Left forelimb (tissue), 1 donor: Measurements from ENCODE around the gene SRGAP1.

ENCODE experiments used
- DNase-seq: peaks from one replicate; pipeline ENCODE4 v3.0.0-alpha.2; 2018; ENCODE audit warnings: low spot score

SRGAP1 gene

DNA sequence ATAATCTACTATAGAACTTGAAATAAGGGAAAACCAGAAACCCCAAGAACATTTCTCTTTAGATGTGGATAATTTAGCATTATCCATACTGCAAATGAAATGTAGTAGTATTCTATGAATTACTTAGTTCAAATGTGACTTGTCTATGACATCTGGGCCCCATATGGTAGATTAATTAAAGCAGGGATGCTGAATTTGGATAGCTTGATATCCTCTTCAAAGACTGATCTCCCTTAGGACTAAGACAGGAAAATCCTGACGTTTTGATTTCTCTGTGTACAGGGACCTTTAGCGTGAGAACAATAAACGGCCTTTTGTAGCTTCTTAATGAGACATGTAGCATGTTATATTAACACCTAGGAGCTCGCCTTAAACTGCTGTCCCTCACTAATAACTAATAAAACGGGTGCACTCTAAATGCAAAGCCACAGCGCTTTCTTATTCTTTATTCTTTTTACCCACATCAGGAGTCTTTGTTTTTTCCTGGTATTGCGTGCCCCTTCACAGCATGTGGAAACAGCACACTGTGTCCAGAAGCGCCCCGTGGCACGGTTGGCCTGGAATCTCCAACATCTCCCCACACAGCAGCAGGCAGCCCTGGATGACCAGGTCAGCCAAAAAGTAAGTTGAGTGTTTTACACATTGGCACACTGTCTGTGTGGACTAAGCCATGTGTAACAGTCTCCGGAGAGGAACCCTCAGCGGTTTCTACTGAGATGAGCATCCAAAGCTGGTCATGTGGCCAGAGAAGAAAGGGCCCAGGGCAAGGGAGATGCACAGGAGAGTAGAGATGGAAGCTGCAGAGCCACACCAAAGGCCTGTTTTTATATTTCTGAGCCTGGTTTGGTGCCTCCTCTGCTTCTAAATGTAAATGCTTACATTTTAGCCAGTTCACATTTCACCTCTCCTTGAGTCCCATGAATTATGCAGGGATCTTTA lies 93.1 kb downstream of the SRGAP1 start:
- no peak for DNase-seq

DNA sequence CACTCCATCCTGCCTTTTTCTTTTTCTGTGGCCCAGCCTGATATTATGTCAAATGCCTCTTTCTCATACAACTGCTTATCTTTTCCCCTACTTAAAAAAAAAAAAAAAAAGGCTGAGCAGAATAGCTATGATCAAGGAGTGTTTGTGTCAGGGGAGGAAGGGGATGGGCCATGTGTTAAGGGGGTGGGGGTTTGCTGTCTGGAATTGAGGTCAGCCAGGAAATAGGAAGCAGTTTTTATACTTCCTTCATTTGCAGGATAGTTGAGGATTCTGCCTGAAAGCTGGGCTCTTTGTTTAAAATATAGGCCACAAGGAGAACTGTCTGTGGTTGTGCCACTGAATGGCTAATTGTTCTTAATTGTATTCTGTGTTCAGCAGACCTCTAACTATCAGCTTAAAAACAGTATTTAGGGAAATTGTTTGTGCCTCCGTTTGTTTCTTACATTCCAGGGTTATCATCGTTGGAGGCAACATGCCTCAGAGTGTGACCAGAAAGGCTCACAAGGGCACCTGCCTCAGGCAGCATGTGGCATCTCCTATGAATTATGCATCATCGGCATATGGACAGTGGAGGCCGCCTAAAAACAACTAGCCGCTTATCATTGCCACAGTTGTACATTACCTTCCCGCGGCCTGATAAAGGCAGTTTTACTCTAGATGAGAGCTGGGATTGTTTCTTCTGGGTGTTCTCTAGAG lies 96.0 kb downstream of the SRGAP1 start:
- DNase-seq: no peak

DNA sequence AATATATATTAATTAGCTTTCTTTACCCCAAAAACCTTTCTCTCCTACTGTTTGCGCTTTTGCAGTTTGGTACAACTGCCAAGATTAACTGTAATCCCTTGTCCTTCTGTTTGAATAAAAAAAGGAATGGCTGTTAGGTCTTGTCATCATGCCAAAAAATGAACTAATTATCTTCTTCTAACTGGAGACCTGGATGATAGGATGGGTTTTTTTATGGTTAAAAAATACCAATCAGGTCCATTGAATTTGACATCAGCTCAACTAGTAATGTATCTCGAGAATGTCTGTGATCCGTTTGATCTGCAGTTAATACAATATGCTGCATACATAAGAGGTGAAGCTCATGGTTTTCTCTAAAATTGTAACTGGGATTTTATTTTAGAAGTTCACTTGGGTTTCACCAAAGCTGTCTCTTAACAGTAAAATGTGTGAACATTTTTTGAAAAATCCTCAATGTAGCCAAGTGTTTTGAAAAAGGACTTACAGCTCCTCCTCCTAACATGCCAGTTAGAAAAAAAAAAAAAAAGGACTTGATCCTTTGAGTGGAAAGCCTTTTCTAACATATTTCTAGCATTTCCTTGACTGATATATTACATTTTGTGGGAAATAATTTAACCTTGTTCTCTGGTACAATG lies 96.8 kb downstream of the SRGAP1 start:
- no peak for DNase-seq

DNA sequence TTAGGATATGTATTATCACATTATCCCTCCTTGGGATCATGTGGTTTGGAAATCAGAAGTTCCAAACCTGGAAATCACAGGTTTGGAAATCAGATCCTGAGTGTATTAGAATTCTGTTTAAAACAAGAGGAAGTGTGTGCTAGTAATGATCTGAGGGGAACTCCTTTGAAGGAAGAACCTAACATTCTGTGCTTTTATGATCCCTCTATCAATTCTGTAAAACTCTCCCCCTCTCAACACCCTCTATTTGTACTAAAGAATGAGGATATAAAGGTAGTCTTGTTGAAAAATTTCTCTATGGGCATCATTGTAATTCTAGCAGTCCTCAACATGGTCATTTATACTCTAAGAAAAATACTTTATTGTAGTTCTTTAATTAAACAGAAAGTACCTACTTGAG lies 97.4 kb downstream of the SRGAP1 start:
- no peak for DNase-seq

DNA sequence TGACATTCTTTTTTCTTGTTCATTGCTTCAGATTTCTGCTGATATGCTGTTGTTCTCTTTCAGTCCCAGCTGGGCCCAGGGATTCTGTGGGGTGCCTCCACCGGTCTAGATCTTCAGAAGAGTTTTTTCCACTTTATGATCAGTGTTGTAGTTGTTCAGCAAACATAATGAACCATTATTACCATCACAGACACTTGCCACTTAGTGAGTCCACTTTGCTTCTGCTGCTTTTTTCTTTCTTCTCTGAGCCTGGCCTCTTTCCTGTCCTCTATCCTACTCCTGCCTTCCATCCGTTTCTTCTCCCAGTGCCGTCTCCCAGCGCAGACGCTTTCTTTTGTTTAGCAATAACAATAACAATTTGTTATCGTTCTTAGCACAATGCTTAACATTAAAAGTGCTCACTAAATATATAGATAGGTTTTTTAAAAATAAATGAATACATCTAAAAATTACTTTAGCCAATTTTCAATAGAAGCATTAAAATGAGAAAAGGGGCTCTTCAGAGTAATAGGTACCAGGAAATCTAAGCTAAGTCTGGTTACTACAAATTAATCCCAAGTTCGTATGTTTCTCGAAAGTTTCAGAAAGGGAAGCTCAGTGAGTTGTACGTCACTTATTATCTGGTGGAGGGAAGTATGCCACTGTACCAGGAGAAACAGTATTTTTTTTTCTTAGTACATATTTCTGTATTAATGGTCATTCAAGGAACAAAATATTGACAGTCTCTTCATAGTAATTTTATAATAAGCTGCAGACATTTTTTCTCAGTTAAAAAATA lies 98.2 kb downstream of the SRGAP1 start:
- DNase-seq: no peak

DNA sequence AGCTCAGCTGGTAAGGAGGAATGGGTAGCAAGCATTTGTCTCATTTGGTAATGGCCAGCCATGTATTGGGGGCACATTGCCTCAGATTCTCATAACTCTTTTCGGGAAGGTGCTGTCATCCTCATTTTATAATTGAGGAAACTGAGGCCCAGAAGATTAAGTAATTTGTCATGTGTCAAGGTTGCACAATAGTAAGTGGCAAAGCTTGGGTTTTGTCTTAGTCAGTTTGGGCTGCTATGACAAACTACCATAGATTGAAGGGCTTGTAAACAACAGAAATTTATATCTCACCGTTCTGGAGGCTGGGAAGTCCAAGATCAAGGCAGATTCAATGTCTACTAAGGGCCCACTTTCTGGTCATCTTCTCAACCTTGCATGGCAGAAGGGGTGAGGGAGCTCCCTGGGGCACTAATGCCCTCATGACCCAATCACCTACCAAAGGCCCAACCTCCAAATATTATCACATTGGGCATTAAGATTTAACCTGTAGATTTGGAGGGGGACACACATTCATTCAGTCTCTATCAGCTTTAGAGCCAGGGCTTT lies 99.6 kb downstream of the SRGAP1 start:
- no peak for DNase-seq

DNA sequence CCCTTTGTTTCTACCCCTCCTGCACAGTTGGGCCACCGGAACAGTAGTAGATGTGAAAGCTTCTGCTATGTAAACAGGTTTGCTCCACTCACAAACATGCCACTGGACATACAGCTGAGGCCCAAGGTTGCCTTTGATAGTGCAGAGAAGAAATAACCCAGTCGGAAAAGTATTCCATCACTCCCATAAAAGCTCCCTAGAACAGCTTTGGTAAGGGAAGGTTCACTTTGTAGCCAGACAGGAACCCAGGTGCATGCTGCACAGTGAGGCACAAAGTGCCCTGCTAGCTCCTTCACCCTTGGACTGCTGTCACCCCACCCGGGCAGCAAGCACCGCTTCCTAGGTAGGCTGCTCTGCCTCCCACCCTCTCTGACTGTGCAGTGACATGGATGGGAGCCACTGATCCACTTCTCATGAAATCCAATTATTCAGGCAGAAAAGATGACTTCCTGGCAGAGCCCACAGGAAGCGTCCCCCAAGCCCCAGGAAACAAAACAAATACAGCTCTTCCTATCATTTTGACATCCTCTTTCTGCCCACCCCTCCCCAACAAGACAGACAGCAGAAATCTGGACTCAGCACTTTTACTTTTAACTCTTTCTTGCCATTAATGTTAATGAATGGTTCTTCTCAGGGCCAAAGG lies 100.2 kb downstream of the SRGAP1 start:
- DNase-seq: no peak

DNA sequence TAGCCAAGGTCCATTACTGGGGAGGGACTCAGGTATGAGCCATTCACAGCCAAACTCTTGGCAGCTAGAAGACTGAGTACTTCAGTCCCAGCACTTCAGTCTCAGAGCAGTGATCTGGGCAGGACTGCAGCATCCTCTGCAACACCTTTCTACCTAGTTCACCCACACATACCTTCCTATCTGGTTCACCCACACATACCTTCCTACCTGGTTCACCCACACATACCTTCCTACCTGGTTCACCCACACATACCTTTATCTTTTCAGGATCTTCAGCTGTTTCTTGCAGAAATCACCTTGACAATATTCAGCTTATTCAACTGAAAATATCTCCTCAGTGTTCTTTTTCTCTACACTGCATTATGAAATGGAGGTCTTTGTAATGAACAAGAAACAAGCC lies 101.3 kb downstream of the SRGAP1 start:
- DNase-seq: no peak

DNA sequence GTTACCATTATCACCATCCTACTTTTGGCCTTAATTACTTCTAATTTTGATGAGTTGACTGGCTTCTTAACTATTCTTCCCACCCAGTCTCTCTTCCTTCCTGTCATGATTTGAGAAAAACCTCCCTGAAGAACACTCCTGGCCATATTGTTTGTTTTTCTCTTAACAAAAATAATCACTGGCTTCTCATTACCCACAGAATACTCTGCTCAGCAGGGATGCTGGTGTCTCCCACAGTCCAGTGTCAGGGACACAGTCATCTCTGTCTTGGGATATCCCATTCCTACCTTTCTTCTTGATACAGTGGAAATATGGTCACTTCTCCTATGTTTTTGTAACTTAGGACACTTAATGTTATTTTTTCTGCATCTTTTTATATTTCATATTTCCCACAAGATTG lies 103.7 kb downstream of the SRGAP1 start:
- no peak for DNase-seq

DNA sequence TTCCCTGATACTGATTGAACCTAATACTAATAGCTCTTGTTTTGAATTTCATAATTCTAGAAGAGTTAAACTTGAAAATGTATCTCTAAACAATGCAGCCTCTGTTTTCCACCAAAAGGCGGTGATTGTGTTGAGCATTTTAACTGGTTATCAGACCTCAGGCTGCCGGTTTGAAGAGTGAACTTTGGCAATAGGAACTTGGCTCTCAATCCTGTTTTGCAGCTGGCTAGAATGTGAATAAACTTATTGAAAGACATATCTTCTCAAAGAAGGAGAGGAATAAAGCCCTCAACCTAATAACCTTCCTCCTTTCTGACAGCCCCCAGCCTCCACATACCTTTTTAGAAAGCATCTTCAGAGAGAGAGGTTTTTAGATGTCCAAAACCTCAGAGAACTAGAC lies 105.4 kb downstream of the SRGAP1 start:
- DNase-seq: no peak

DNA sequence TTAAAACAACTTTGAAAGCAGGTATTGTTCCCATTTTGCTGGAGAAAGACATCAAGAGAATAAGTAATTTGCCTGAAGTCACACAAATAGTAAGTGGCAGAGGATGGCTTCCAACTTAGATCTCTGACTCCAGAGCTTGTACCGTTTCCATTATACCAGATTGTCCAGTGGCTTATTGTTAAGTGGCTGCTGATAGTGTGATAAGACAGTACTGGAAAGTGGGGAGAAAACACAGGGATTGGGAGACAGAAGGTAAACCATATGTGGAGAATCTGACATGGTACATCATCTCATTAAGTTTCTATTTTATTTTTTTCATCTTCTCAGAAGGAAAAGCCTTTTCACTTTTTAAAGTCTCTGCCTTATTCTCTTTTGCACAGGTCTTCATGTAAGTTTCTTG lies 108.5 kb downstream of the SRGAP1 start:
- no peak for DNase-seq

DNA sequence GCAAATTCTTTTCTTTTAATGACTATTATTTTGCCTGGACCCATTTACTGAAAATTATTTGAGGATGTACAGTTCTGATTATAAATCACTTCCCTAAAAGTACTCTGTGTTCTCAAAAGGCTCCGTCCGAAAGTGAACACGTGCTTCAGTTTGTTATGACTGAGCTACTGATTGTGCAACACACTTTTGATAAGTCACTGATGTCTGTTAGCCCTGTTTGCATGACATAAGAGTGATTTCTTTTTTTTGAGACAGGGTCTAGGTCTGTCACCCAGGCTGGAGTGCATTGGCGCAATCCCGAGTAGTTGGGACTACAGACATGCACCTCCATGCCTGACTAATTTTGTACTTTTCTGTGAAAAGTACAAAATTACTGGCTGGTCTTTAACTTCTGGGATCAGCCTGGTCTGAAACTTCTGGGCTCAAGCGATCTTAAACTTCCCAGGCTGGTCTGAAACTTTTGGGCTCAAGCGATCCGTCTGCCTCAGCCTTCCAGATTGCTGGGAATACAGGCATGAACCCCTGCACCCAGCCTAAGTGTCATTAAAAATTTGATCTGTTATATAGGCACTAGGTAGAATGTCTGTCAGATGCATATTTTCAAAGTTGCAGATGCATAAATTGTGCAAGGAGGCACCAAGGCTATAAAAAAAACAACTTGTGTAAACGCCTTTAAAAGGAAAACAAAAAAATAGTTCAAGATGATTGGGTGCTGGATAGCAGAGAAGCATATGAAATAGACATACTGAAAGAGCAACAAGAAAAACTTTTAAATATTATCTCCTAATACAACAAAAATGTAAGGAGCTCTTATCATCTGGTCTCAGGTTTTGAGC lies 111.5 kb downstream of the SRGAP1 start:
- DNase-seq: no peak

DNA sequence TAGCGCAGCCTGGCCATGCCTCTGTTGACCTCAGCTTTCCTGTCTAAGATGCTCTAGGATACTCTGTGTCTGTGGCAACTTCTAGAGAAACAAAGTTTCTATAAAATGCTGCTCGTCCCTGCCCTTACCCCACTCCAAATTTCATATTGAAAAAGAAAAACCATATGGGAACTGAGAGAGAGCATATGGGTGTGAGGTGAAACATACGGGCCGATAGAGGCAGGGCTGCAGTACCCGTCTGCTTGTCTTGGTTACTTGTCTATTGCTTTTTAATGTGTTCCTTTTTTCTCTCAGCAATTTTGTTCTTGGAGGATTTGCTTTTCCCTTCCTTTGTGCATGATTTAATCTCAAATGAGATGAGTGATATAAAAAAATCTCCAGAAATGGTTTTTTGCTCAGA lies 113.0 kb downstream of the SRGAP1 start:
- no peak for DNase-seq

DNA sequence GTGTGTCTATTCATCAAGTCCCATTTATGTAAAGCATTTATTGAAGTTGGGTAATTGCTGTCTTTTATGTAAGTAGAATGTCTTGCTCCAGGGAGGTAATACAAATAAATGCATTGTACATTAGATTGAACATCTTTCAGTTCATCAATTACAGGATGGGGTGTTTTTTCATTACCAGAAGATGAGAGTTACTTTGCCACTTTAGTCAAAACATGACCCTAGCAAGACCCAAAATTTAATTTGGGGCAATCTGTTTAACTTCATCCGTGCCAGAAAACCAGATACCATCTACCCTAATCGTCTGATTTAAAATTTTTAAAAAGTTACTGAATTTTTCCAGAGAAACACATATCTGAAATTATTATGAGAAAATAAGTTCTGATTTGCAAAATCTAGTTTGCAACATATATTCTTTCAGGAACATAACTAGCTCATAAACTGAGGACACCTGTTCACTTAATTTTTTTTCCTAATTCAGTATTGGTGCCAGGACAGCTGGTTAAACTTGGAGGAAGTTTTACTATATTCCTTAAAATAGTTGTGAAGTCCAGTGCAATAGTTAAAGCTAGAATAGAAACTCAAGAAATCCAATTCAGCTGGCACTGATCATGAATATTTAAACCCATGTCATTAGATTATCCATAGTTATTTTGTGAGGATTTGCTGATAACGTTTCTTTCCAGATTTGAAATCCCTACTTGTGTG lies 114.5 kb downstream of the SRGAP1 start:
- no peak for DNase-seq

DNA sequence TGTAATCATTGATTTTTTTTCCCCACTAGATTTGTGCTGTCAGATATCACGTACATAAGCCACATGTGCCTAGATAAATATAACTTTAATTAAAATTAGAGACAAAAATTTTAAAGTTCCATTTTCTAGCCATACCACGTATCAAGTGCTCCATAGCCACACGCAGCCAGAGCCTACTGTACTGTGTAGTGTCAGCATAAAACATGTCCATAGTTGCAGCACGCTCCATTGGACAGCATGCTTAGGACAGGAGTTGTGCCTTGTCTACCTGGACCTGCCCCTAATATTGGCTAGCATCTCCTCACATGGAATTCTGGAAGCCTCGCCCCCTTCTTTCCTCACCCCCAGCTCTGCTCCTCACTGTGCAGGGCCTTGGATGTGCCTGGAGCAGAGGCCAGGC lies 116.5 kb downstream of the SRGAP1 start:
- DNase-seq: no peak

DNA sequence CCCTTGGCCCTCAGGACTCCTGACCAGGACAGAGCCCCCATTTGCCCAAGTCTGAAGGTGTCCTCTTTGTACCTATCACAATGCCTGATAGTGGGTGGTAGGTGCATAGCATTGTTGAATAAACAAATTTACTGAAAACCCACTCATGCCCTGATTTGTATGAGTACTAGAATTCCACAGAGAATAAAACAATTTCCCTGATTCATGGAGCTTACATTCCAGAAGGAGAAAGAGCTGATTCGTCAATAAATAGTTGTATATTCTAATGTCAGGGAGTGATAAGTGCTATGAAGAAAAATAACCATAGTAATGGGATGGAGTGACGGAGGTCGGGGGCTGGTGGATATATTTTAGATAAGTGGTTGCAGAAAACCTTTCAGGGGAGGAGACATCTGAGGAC lies 117.0 kb downstream of the SRGAP1 start:
- DNase-seq: no peak

DNA sequence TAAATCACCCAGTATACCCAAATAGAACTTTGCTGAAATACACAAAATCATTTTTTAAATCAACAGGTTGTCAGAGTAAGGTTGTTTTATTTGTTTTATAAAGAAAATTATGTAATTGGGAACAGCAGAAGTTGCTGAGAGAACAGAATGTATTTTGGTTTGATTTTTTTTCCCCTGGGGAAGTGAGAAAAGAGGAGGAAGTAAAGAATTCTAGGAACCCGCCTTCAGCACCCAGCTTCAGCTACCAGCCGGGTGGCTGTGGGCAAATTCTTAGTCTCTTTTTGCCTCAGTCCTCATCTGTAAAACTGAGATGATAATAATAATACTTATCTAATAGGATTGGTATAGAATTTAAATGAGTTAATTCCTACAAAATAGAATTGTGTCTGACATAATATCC lies 119.4 kb downstream of the SRGAP1 start:
- DNase-seq: no peak

DNA sequence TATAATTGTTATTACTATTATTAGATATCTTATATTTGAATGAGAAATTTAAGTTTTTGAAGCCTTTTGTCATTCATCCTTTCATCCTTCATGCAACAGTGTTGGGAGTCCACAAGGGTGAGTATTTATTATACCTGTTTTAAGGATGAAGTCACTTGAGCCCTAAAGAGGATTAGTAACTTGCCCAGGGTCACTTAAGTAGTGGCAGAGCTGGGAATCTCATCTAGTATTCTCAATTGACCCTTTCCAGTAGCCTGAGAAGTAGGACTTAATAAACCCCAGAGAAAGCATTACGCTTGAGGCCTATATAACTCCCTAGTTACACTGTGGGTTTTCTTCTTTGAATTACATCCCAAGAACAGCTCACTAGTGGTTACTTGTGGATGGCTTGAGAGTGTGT lies 119.8 kb downstream of the SRGAP1 start:
- DNase-seq: no peak

DNA sequence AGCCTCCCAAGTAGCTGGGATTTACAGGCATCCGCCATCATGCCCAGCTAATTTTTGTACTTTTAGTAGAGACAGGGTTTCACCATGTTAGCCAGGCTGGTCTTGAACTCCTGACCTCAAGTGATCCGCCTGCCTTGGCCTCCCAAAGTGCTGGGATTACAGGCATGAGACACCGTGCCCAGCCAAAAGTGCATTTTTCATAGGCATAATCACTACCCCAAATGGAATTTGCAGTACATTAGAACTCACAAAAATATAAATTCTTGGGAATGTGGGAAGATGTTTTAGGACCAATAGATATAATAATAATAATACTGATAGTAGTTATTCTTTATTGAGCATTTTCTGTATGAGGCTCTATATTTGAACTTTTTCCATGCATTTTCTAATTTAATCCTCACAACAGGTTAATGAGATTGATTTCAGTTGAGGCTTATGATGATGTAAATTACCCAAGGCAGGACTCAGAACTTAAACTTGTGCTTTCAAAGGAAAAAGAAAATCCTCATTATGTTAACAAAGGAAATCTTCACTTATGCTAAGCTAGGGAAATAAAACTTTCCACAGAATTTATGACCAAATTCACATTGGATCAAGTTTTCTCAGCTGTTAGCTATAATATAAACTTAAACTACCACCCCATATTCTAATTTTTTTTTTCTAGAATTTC lies 121.6 kb downstream of the SRGAP1 start:
- no peak for DNase-seq
